SK-N-SH (cell line): ENCODE data around the gene DCLRE1B. TPM values are rescaled to one million over a fixed set of nuclear protein-coding genes. Genes with fewer than 3 reads are reported as not detected.

ENCODE experiments used
- CTCF ChIA-PET: fragments of 300-600, 350-600 bp; formaldehyde crosslinking; extraction: SDS; loops from one replicate; lab custom pipeline; 2021; lab: Yijun Ruan, JAX
- POLR2A ChIA-PET: fragments of 350-600 bp; sonication (Branson Sonifier 250); formaldehyde crosslinking; extraction: SDS; loops from one replicate; lab custom pipeline; 2020; ENCODE audit warnings: antibody characterized with exemption, inconsistent platforms; lab: Yijun Ruan, JAX
- DNase-seq: peaks from one replicate; pipeline ENCODE4 v3.0.0; 2012
- H2AFZ ChIP-seq: fragments of 200-600 bp; sonication (generic); 2 replicates; pipeline ENCODE4 v1.8.1; 2016; ENCODE audit warnings: antibody characterized with exemption, mild to moderate bottlenecking, low read depth
- H3F3A ChIP-seq: fragments of 200-600 bp; sonication (generic); replicated peaks from 2 replicates; pipeline ENCODE3; 2016; ENCODE audit warnings: antibody characterized with exemption, mild to moderate bottlenecking; ENCODE audit not compliant: insufficient read depth
- H3K27ac ChIP-seq, 2 experiments: fragments of 200-500 bp in 1 of 2; fragments of 200-600 bp in 1 of 2; sonication (Bioruptor generic) in 1 of 2; sonication (generic), shearing (Covaris generic) in 1 of 2; 2 replicates each; pipeline versions ENCODE4 v1.5.1 to v1.6.1; 2014 to 2016; ENCODE audit warnings: low read depth in 2 of 2, inconsistent platforms in 1 of 2, low read length in 1 of 2, mild to moderate bottlenecking in 1 of 2, mixed read lengths in 1 of 2
- H3K27me3 ChIP-seq: fragments of 200-600 bp; sonication (generic), shearing (Covaris generic); 2 replicates; pipeline ENCODE4 v1.6.1; 2016; ENCODE audit warnings: mixed run types; ENCODE audit not compliant: insufficient read depth
- H3K36me3 ChIP-seq, 2 experiments: fragments of 200-500 bp in 1 of 2; fragments of 200-600 bp in 1 of 2; sonication (Bioruptor generic) in 1 of 2; sonication (generic) in 1 of 2; replicated peaks in 1 of 2; 2 replicates each; pipeline versions ENCODE3 to v1.5.1; 2014 to 2016; ENCODE audit warnings: low read length in 1 of 2, mild to moderate bottlenecking in 1 of 2; ENCODE audit not compliant: insufficient read depth in 2 of 2, control insufficient read depth in 1 of 2
- H3K4me1 ChIP-seq, 2 experiments: fragments of 200-500 bp in 1 of 2; fragments of 200-600 bp in 1 of 2; sonication (Bioruptor generic) in 1 of 2; sonication (generic), shearing (Covaris generic) in 1 of 2; 2 replicates each; pipeline versions ENCODE4 v1.5.1 to v1.6.1; 2014 to 2016; ENCODE audit warnings: low read depth in 1 of 2, low read length in 1 of 2, mixed run types in 1 of 2; ENCODE audit not compliant: insufficient read depth in 2 of 2, control insufficient read depth in 1 of 2
- H3K4me2 ChIP-seq: fragments of 200-600 bp; sonication (generic), shearing (Covaris generic); 2 replicates; pipeline ENCODE4 v1.6.1; 2017; ENCODE audit warnings: mixed run types
- H3K4me3 ChIP-seq, 2 experiments: fragments of 200-500 bp in 1 of 2; fragments of 200-600 bp in 1 of 2; sonication (Bioruptor generic) in 1 of 2; sonication (generic), shearing (Covaris generic) in 1 of 2; 2 replicates each; pipeline versions ENCODE4 v1.5.1 to v1.8.1; 2014 to 2016; ENCODE audit warnings: low read depth in 2 of 2, inconsistent platforms in 1 of 2, low read length in 1 of 2, mild to moderate bottlenecking in 1 of 2, mixed read lengths in 1 of 2, moderate library complexity in 1 of 2
- H3K79me2 ChIP-seq: fragments of 200-600 bp; sonication (generic); 2 replicates; pipeline ENCODE4 v1.8.1; 2017; ENCODE audit warnings: mild to moderate bottlenecking; ENCODE audit not compliant: insufficient read depth
- H3K9ac ChIP-seq: fragments of 200-600 bp; sonication (generic); 2 replicates; pipeline ENCODE4 v1.6.1; 2017; ENCODE audit warnings: mixed run types
- H3K9me2 ChIP-seq: fragments of 200-600 bp; sonication (generic); 2 replicates; pipeline ENCODE4 v1.6.1; 2017; ENCODE audit warnings: mixed run types
- H3K9me3 ChIP-seq: fragments of 200-600 bp; sonication (generic); 2 replicates; pipeline ENCODE4 v1.6.1; 2017; ENCODE audit warnings: mixed run types, mild to moderate bottlenecking, moderate library complexity
- H4K20me1 ChIP-seq: fragments of 200-600 bp; sonication (generic); 2 replicates; pipeline ENCODE4 v1.6.1; 2017; ENCODE audit warnings: mild to moderate bottlenecking, mixed run types; ENCODE audit not compliant: insufficient read depth
- CHD2 ChIP-seq: fragments of 150-350 bp; IDR thresholded peaks from 2 replicates; pipeline ENCODE4 v1.6.1; 2018; ENCODE audit warnings: low read length; ENCODE audit not compliant: partially characterized antibody
- ELF1 ChIP-seq: IDR thresholded peaks from 2 replicates; pipeline ENCODE4 v1.4.0; 2012
- EP300 ChIP-seq, 2 experiments: IDR thresholded peaks; 2 replicates each; pipeline versions ENCODE4 v1.4.0 to v1.6.1; 2012; ENCODE audit warnings: borderline replicate concordance in 1 of 2, low read depth in 1 of 2, low read length in 1 of 2
- FOSL2 ChIP-seq: IDR thresholded peaks from 2 replicates; pipeline ENCODE4 v1.4.0; 2012; ENCODE audit warnings: low read depth, mild to moderate bottlenecking, moderate library complexity, borderline replicate concordance
- FOXJ3 ChIP-seq: sonication (generic); formaldehyde crosslinking; IDR thresholded peaks from 2 replicates; pipeline ENCODE4 v1.5.1; 2020; ENCODE audit warnings: mild to moderate bottlenecking, missing genetic modification reagents
- FOXM1 ChIP-seq: IDR thresholded peaks from 2 replicates; pipeline ENCODE4 v1.4.0; 2012; ENCODE audit warnings: low read depth, mild to moderate bottlenecking
- GABPA ChIP-seq: IDR thresholded peaks from 2 replicates; pipeline ENCODE4 v1.4.0; 2012; ENCODE audit warnings: low read depth, mild to moderate bottlenecking
- GATA2 ChIP-seq: sonication (generic); formaldehyde crosslinking; IDR thresholded peaks from 2 replicates; pipeline ENCODE4 v1.5.0; 2020; ENCODE audit warnings: mild to moderate bottlenecking, missing genetic modification reagents
- JUND ChIP-seq: IDR thresholded peaks from 2 replicates; pipeline ENCODE4 v1.4.0; 2012
- MEF2A ChIP-seq: IDR thresholded peaks from 2 replicates; pipeline ENCODE4 v1.4.0; 2012; ENCODE audit warnings: low read depth, borderline replicate concordance
- MXI1 ChIP-seq: IDR thresholded peaks from 2 replicates; pipeline ENCODE4 v1.6.1; 2012; ENCODE audit warnings: mild to moderate bottlenecking, low read depth, low read length, improper control_type of control experiment
- NFIC ChIP-seq: IDR thresholded peaks from 2 replicates; pipeline ENCODE4 v1.4.0; 2012; ENCODE audit warnings: borderline replicate concordance
- NRF1 ChIP-seq: IDR thresholded peaks from 2 replicates; pipeline ENCODE4 v1.6.1; 2012; ENCODE audit warnings: low read depth, mild to moderate bottlenecking, low read length
- POLR2AphosphoS5 ChIP-seq: IDR thresholded peaks from 2 replicates; pipeline ENCODE4 v1.6.1; 2012; ENCODE audit warnings: low read depth, low read length
- RAD21 ChIP-seq: IDR thresholded peaks from 2 replicates; pipeline ENCODE4 v1.6.1; 2012; ENCODE audit warnings: mild to moderate bottlenecking, low read length
- RCOR1 ChIP-seq: fragments of 150-350 bp; IDR thresholded peaks from 2 replicates; pipeline ENCODE4 v1.6.1; 2017; ENCODE audit warnings: antibody characterized with exemption, low read length
- RFX5 ChIP-seq: IDR thresholded peaks from 2 replicates; pipeline ENCODE4 v1.6.1; 2012; ENCODE audit warnings: mild to moderate bottlenecking, improper control_type of control experiment, low read length
- RXRA ChIP-seq: IDR thresholded peaks from 2 replicates; pipeline ENCODE4 v1.4.0; 2012; ENCODE audit warnings: low read depth, mild to moderate bottlenecking, borderline replicate concordance
- SMC3 ChIP-seq: IDR thresholded peaks from 2 replicates; pipeline ENCODE4 v1.6.1; 2012; ENCODE audit warnings: low read depth, low read length, improper control_type of control experiment
- TAF1 ChIP-seq: IDR thresholded peaks from 2 replicates; pipeline ENCODE4 v1.6.1; 2012; ENCODE audit warnings: low read depth, mild to moderate bottlenecking, low read length, moderate library complexity, borderline replicate concordance
- TCF12 ChIP-seq: IDR thresholded peaks from 2 replicates; pipeline ENCODE4 v1.4.0; 2012
- TEAD4 ChIP-seq: IDR thresholded peaks from 2 replicates; pipeline ENCODE4 v1.4.0; 2012; ENCODE audit warnings: mild to moderate bottlenecking, borderline replicate concordance; ENCODE audit not compliant: insufficient read depth
- YY1 ChIP-seq: IDR thresholded peaks from 2 replicates; pipeline ENCODE4 v1.4.0; 2012; ENCODE audit warnings: low read depth, mild to moderate bottlenecking
- WGBS: methylation state at CpG from one replicate; pipeline ENCODE4 v1.1.6; 2017; ENCODE audit warnings: low lambda C conversion rate; 5-methylcytosine and 5-hydroxymethylcytosine counted together
- polyA plus RNA-seq, 3 experiments: library from polyadenylated mRNA; depleted of rRNA; stranded (reverse); fragments of >200 nt; gene quantifications; 2 replicates each; pipeline ENCODE4 v1.2.3, GENCODE V29; 2012
- TF ChIP-seq, protein P1 (sequence below): IDR thresholded peaks from 2 replicates; pipeline ENCODE4; 2012
- TF ChIP-seq, protein P2 (sequence below): fragments of 200-600 bp; sonication (generic); IDR thresholded peaks from 2 replicates; pipeline ENCODE4 v1.6.1; 2017; ENCODE audit warnings: antibody characterized with exemption, mild to moderate bottlenecking, moderate library complexity
- TF ChIP-seq, protein P3 (sequence below): IDR thresholded peaks from 2 replicates; pipeline ENCODE4 v1.4.0; 2012; ENCODE audit warnings: low read depth, borderline replicate concordance

DCLRE1B gene
- polyA plus RNA-seq, 1 of the 3 experiments (the other 2 are of a cell fraction), result 3.0 TPM

DNA sequence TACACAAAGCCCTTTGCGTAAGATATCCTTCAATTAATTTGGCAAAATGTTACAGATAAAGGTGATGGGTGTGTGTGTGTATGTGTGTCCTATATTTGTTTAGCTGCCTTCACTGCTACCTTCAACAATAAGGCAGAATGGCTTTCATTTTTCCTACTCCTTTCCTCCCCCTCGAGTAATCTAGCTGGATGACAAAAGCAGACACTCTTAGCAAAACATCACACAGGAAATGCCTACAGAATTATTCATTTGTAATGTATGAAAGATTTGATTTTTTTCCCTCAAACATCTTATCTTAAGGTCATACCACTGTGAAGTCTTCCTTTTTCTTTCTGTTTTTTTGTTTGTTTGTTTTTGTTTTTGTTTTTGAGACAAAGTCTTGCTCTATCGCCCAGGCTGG, 44.2 kb upstream of the DCLRE1B start:
- Histone ChIP-seq H3K27ac (peak overlapping the region; percentile 62 to 88; a peak in 3 of 4 replicates), H3K9me3 (no peaks in the 10 kb centered on the region), H3K9me2 (no peaks in the 10 kb centered on the region), H3K36me3 (no peaks in the 10 kb centered on the region), H3K4me1 (peaks cover 0 to 29% of the 10 kb centered on the region in 2 experiments; a peak in 2 of 4 replicates), H2AFZ (peak overlapping the region; percentile 80), H4K20me1 (no peaks in the 10 kb centered on the region), H3K4me2 (peak overlapping the region; percentile 57), H3F3A (peaks cover 4% of the 10 kb centered on the region), H3K27me3 (no peaks in the 10 kb centered on the region), H3K79me2 (no peaks in the 10 kb centered on the region), H3K9ac (peak overlapping the region; percentile 53; the same call in 1 of the 2 replicates), H3K4me3 (0 out of 4 replicates have a peak overlapping the region, but pooled peaks of 1 of the 2 experiments have one; percentile 10)
- no peak for DNase-seq
- TF ChIP-seq YY1, result peak; percentile 38; the same call in 1 of the 2 replicates
- TF ChIP-seq ELF1, result no peak
- TF ChIP-seq CHD2, result no peak
- TF ChIP-seq, protein P1, sequence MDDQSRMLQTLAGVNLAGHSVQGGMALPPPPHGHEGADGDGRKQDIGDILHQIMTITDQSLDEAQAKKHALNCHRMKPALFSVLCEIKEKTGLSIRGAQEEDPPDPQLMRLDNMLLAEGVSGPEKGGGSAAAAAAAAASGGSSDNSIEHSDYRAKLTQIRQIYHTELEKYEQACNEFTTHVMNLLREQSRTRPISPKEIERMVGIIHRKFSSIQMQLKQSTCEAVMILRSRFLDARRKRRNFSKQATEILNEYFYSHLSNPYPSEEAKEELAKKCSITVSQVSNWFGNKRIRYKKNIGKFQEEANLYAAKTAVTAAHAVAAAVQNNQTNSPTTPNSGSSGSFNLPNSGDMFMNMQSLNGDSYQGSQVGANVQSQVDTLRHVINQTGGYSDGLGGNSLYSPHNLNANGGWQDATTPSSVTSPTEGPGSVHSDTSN, result peak; percentile 29; the same call in 1 of the 2 replicates
- TF ChIP-seq MEF2A, result 0 out of 2 replicates have a peak, but pooled peaks have one; percentile 17
- TF ChIP-seq RFX5, result no peak
- TF ChIP-seq, protein P2, sequence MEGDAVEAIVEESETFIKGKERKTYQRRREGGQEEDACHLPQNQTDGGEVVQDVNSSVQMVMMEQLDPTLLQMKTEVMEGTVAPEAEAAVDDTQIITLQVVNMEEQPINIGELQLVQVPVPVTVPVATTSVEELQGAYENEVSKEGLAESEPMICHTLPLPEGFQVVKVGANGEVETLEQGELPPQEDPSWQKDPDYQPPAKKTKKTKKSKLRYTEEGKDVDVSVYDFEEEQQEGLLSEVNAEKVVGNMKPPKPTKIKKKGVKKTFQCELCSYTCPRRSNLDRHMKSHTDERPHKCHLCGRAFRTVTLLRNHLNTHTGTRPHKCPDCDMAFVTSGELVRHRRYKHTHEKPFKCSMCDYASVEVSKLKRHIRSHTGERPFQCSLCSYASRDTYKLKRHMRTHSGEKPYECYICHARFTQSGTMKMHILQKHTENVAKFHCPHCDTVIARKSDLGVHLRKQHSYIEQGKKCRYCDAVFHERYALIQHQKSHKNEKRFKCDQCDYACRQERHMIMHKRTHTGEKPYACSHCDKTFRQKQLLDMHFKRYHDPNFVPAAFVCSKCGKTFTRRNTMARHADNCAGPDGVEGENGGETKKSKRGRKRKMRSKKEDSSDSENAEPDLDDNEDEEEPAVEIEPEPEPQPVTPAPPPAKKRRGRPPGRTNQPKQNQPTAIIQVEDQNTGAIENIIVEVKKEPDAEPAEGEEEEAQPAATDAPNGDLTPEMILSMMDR, result no peak
- no peak for TF ChIP-seq TAF1
- no peak; the same call in 1 of the 2 replicates for TF ChIP-seq NFIC
- no peak for TF ChIP-seq GATA2
- TF ChIP-seq TEAD4, result no peak
- peak; percentile 58; the same call in 1 of the 2 replicates for TF ChIP-seq FOSL2
- TF ChIP-seq RAD21, result no peak
- peak; percentile 48; the same call in 1 of the 2 replicates for TF ChIP-seq POLR2AphosphoS5
- no peak for TF ChIP-seq FOXM1
- no peak; a peak in 1 of 4 replicates for TF ChIP-seq EP300 (IDR thresholded peaks at IDR 0.05; ENCODE audit: borderline replicate concordance in 1 of 2, low read depth in 1 of 2, low read length in 1 of 2)
- 0 out of 2 replicates have a peak, but pooled peaks have one; percentile 29 for TF ChIP-seq RXRA
- TF ChIP-seq, protein P3, sequence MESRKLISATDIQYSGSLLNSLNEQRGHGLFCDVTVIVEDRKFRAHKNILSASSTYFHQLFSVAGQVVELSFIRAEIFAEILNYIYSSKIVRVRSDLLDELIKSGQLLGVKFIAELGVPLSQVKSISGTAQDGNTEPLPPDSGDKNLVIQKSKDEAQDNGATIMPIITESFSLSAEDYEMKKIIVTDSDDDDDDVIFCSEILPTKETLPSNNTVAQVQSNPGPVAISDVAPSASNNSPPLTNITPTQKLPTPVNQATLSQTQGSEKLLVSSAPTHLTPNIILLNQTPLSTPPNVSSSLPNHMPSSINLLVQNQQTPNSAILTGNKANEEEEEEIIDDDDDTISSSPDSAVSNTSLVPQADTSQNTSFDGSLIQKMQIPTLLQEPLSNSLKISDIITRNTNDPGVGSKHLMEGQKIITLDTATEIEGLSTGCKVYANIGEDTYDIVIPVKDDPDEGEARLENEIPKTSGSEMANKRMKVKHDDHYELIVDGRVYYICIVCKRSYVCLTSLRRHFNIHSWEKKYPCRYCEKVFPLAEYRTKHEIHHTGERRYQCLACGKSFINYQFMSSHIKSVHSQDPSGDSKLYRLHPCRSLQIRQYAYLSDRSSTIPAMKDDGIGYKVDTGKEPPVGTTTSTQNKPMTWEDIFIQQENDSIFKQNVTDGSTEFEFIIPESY, result no peak
- no peak for TF ChIP-seq MXI1
- TF ChIP-seq RCOR1, result no peak
- TF ChIP-seq SMC3, result no peak
- TF ChIP-seq JUND, result peak; percentile 79
- TF ChIP-seq FOXJ3 (CRISPR knock-in tag), result no peak
- no peak for TF ChIP-seq NRF1
- TF ChIP-seq TCF12, result peak; percentile 59; the same call in 1 of the 2 replicates
- TF ChIP-seq GABPA, result no peak
- ChIA-PET CTCF (interaction anchor here (1.0 to 1.4 kb wide), 3 partner anchors 18 to 421 kb away, joined by 3 read pairs; no protein-coding TSS in a partner anchor), POLR2A (no interaction called here)
- WGBS, result 51% methylated on average over 3 of the region's 3 CpGs
